AG04450 (cell line): ENCODE measurements around the gene LMAN1L. TPM values are rescaled to one million over a fixed set of nuclear protein-coding genes. Genes with fewer than 3 reads are reported as not detected.

Experiments used
- CTCF ChIA-PET: fragments of 300-600, 350-600 bp; formaldehyde crosslinking; extraction: SDS; loops from one replicate; lab custom pipeline; 2022; ENCODE audit warnings: antibody characterized with exemption, inconsistent platforms; lab: Charles Lee
- POLR2A ChIA-PET: fragments of 350-600 bp; formaldehyde crosslinking; extraction: SDS; loops from one replicate; lab custom pipeline; 2021; ENCODE audit warnings: antibody characterized with exemption, inconsistent platforms; lab: Yijun Ruan, JAX
- DNase-seq: peaks from one replicate; pipeline ENCODE4 v3.0.0-alpha.2; 2011; ENCODE audit warnings: low read depth, low spot score
- H3K27ac ChIP-seq: one replicate; pipeline ENCODE4 v1.5.1; 2012; ENCODE audit warnings: low read depth, low read length, control low read depth
- H3K27me3 ChIP-seq: one replicate; pipeline ENCODE4 v1.6.0; 2012; ENCODE audit warnings: low read length; ENCODE audit not compliant: control insufficient read depth, insufficient read depth
- H3K4me3 ChIP-seq: 2 replicates; pipeline ENCODE4 v1.5.1; 2011; ENCODE audit warnings: mild to moderate bottlenecking, low read depth, low read length, control low read depth
- H3K9me3 ChIP-seq: 2 replicates; pipeline ENCODE4 v1.5.1; 2012; ENCODE audit warnings: low read length; ENCODE audit not compliant: control insufficient read depth, insufficient read depth
- CTCF ChIP-seq: IDR thresholded peaks from 2 replicates; pipeline ENCODE4 v1.5.1; 2011; ENCODE audit warnings: low read depth, low read length, control low read depth, inconsistent platforms
- polyA plus RNA-seq: library from polyadenylated mRNA; depleted of rRNA; stranded (reverse); fragments of >200 nt; gene quantifications from 2 replicates; pipeline ENCODE4 v1.2.3, GENCODE V29; 2011

The LMAN1L gene
- polyA plus RNA-seq, 1 experiment = not detected

- ChIA-PET POLR2A (no interaction called here), CTCF (interaction anchor here (1.1 kb wide), 1 partner anchor 34 kb away, joined by 7 read pairs; no protein-coding TSS in a partner anchor)
- Histone ChIP-seq H3K9me3 (no peaks in the 10 kb centered on the region), H3K27me3 (no peaks in the 10 kb centered on the region), H3K27ac (no peak overlapping the region), H3K4me3 (no peak overlapping the region)
- DNase-seq = no peak
- no peak for TF ChIP-seq CTCF
Measured at GRCh38 chr15:74867466-74868038, 54.9 kb downstream of the LMAN1L start.

- ChIA-PET POLR2A (no interaction called here), CTCF (interaction anchor here (1.1 kb wide), 1 partner anchor 34 kb away, joined by 7 read pairs; no protein-coding TSS in a partner anchor)
- Histone ChIP-seq H3K27me3 (no peaks in the 10 kb centered on the region), H3K27ac (no peak overlapping the region), H3K4me3 (no peak overlapping the region), H3K9me3 (no peaks in the 10 kb centered on the region)
- no peak for DNase-seq
- no peak for TF ChIP-seq CTCF
Measured at GRCh38 chr15:74868059-74868458, 55.4 kb downstream of the LMAN1L start.

- H3K9me3 ChIP-seq = no peaks in the 10 kb centered on the region
- CTCF ChIA-PET = interaction anchor here (0.5 to 2.4 kb wide), 5 partner anchors 28 to 136 kb away, joined by 3 to 27 read pairs (median 6); no protein-coding TSS in a partner anchor
- DNase-seq = no peak
- no peaks in the 10 kb centered on the region for H3K27me3 ChIP-seq
- TF ChIP-seq CTCF = no peak
- H3K27ac ChIP-seq = no peak overlapping the region
- POLR2A ChIA-PET = interaction anchor here (0.7 to 1.2 kb wide), 2 partner anchors 12 to 27 kb away, joined by 3 to 4 read pairs; no protein-coding TSS in a partner anchor
- H3K4me3 ChIP-seq = no peak overlapping the region
Measured at GRCh38 chr15:74869372-74869725, 56.7 kb downstream of the LMAN1L start.

GRCh38 chr15:74869726-74870407 is 57.2 kb downstream of the LMAN1L start:
- Histone ChIP-seq H3K9me3 (no peaks in the 10 kb centered on the region), H3K4me3 (no peak overlapping the region), H3K27me3 (no peaks in the 10 kb centered on the region), H3K27ac (no peak overlapping the region)
- no peak for DNase-seq
- ChIA-PET CTCF (interaction anchor here (0.5 to 2.4 kb wide), 5 partner anchors 10 to 99 kb away, joined by 3 to 27 read pairs (median 4); no protein-coding TSS in a partner anchor), POLR2A (interaction anchor here (0.7 to 1.2 kb wide), 2 partner anchors 13 to 26 kb away, joined by 3 to 4 read pairs; no protein-coding TSS in a partner anchor)
- TF ChIP-seq CTCF = no peak
